Ovary (tissue), 3 donors: ENCODE measurements around the gene ITGB2.

Experiments used
- CTCF ChIP-seq, 3 donors: fragments of 450-650 bp in 2 of 3; fragments of 200-600 bp in 1 of 3; IDR thresholded peaks; one replicate each; pipeline versions ENCODE4 v1.5.1 to v1.8.0; 2016 to 2022; ENCODE audit warnings: antibody characterized with exemption in 3 of 3, mild to moderate bottlenecking in 1 of 3
- EP300 ChIP-seq: sonication (generic); formaldehyde crosslinking; IDR thresholded peaks from one replicate; pipeline ENCODE4 v1.6.1; 2017; ENCODE audit warnings: antibody characterized with exemption
- POLR2A ChIP-seq: fragments of 450-650 bp; IDR thresholded peaks from one replicate; pipeline ENCODE4 v1.6.1; 2017; ENCODE audit warnings: antibody characterized with exemption, mild to moderate bottlenecking, moderate library complexity
- donor health status: DM: no; HTN: no; CAD: no.

DNA sequence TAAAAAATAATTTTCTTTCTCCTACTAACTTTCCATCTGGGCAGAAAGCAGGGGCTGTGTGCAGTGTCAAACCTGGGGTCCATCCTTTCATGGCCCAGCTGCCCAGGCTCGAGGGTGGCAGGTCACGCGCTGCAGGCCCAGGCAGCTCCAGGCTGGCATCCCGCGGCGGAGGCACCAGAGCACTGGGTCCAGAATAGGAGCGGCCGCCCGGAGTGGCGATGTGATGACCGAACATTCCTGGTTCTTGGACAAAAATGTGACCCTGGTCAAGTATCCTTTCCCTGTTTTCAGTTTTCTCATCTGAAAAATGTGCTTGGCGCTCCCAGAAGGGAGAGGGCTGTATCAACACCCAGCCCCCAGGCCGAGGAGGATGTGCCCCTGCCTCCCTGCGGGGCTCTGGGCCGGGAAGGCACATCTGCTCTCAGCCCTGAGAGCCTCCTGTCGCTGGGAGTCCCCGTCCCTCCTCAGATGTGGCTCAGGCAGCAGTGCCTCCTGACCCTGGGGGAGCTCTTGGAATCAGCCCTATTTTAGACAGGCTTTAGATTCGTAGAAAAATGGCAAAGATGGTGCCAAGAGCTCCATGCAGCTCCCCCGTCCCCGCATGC, 48.5 kb upstream of the ITGB2 start:
- no peak for TF ChIP-seq CTCF (IDR thresholded peaks at IDR 0.05)
- no peak for TF ChIP-seq POLR2A
- TF ChIP-seq EP300 = no peak
